C4-2B (cell line): ENCODE data around the gene KCNMB3.

Experiments used
- CTCF ChIP-seq: fragments of 450-650 bp; conservative IDR thresholded peaks from 2 replicates; pipeline ENCODE4 v1.5.1; 2017; ENCODE audit warnings: mild to moderate bottlenecking
- ZFX ChIP-seq: fragments of 450-650 bp; IDR thresholded peaks from 2 replicates; pipeline ENCODE4 v1.6.1; 2017

- TF ChIP-seq CTCF (no peak), ZFX (no peak)
Measured at GRCh38 chr3:179224584-179224983, 26.3 kb downstream of the KCNMB3 start.
